Measurements from ENCODE around the gene NKX2-4.

NKX2-4 gene

DNA sequence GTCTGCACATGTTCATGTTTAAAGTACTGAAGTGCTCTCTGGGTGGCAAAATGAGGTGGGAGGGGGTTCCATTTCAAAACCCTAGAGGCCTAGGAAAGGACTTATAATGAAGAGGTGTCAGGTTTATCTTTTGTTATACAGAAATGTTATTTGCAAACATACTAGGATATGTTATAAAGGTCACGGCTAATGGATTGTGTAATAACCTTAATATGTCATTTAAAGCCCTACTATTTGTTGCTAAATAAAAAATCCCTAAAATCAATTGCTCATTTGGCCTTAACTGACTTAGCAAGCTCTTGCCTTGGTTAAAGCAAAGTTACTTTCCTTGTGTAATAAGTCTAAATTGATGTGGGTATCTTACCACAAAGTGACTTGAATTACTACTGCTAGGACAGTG lies 8.8 kb downstream of the NKX2-4 start:
- Histone ChIP-seq H4K20me1 (ENCODE audit: insufficient read depth, low read length) (no peaks in the 10 kb centered on the region), H3K4me2 (ENCODE audit: low read length) (no peak overlapping the region), H3K9me3 (ENCODE audit: low read length) (no peaks in the 10 kb centered on the region), H3K27me3 (ENCODE audit: insufficient read depth, low read length) (no peaks in the 10 kb centered on the region), H3K27ac (ENCODE audit: low read depth, low read length, poor library complexity, severe bottlenecking) (no peak overlapping the region), H3F3A (ENCODE audit: insufficient read depth, low read length) (no peaks in the 10 kb centered on the region), H3K4me3 (ENCODE audit: low read depth, low read length, poor library complexity, severe bottlenecking) (no peak overlapping the region), H3K36me3 (ENCODE audit: insufficient read depth, low read length) (peaks cover 43% of the 10 kb centered on the region), H3K9ac (ENCODE audit: low read length) (no peak overlapping the region), H3K9me2 (ENCODE audit: low read depth, low read length) (no peaks in the 10 kb centered on the region), H3K79me2 (ENCODE audit: insufficient read depth, low read length) (no peaks in the 10 kb centered on the region), H2AFZ (ENCODE audit: low read length) (no peak overlapping the region), H3K4me1 (ENCODE audit: insufficient read depth, low read length, severe bottlenecking) (no peaks in the 10 kb centered on the region)
- TF ChIP-seq CTCF (IDR thresholded peaks at IDR 0.05; ENCODE audit: low read length) (no peak), EZH2 (IDR thresholded peaks at IDR 0.05; ENCODE audit: borderline replicate concordance, low read length) (no peak)

DNA sequence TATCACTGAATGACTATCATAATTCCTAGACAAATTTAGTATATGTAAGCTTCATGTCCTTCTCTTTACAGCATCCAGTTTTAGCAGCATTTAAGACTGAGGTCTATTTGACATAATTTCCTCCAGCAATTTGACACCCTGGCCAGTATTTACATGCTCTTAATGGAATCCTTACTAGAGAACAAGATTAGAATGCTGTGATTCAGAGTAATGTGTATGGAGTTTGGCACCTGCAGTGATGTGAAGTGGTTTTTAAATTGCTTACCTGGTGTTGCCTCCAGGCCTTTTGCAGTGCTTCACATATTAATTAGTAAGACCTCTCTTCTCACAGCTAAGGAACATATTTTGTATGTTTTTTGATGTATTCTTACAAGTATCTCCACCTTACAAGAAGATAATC lies 9.8 kb downstream of the NKX2-4 start:
- H3K4me2 ChIP-seq (ENCODE audit: low read length) = no peak overlapping the region
- no peaks in the 10 kb centered on the region for H4K20me1 ChIP-seq (ENCODE audit: insufficient read depth, low read length)
- no peaks in the 10 kb centered on the region for H3K9me3 ChIP-seq (ENCODE audit: low read length)
- no peak overlapping the region for H2AFZ ChIP-seq (ENCODE audit: low read length)
- no peaks in the 10 kb centered on the region for H3K4me1 ChIP-seq (ENCODE audit: insufficient read depth, low read length, severe bottlenecking)
- TF ChIP-seq CTCF (IDR thresholded peaks at IDR 0.05; ENCODE audit: low read length) = no peak
- no peak for TF ChIP-seq EZH2 (IDR thresholded peaks at IDR 0.05; ENCODE audit: borderline replicate concordance, low read length)
- no peaks in the 10 kb centered on the region for H3F3A ChIP-seq (ENCODE audit: insufficient read depth, low read length)
- no peak overlapping the region for H3K9ac ChIP-seq (ENCODE audit: low read length)
- no peak overlapping the region for H3K27ac ChIP-seq (ENCODE audit: low read depth, low read length, poor library complexity, severe bottlenecking)
- H3K36me3 ChIP-seq (ENCODE audit: insufficient read depth, low read length) = peaks cover 53% of the 10 kb centered on the region
- H3K4me3 ChIP-seq (ENCODE audit: low read depth, low read length, poor library complexity, severe bottlenecking) = no peak overlapping the region
- no peaks in the 10 kb centered on the region for H3K79me2 ChIP-seq (ENCODE audit: insufficient read depth, low read length)
- H3K27me3 ChIP-seq (ENCODE audit: insufficient read depth, low read length) = no peaks in the 10 kb centered on the region
- no peaks in the 10 kb centered on the region for H3K9me2 ChIP-seq (ENCODE audit: low read depth, low read length)

DNA sequence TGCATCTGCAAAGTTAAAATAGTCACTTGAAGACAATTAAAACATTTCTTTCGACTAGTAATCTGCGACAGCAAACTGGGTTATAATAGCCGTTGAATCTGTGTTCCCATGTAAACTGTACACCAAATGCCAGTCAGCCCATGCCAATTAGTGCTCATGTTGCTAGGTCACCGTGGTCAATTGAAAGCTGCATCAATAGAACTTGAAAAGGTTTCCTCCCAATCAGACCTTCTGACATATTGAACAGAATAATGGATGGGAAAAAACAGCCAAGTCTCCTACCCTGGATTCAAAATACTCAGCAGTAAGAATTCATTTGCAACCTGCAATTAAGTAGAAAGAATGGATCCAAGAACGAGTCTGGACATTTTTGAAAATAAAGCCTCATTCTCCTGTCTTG lies 11.2 kb downstream of the NKX2-4 start:
- H3K4me2 ChIP-seq (ENCODE audit: low read length) = no peak overlapping the region

More for the DNA sequence above, 11.2 kb downstream of the NKX2-4 start:
- Histone ChIP-seq H3K79me2 (ENCODE audit: insufficient read depth, low read length) (no peaks in the 10 kb centered on the region), H3K27ac (ENCODE audit: low read depth, low read length, poor library complexity, severe bottlenecking) (no peak overlapping the region), H3K4me3 (ENCODE audit: low read depth, low read length, poor library complexity, severe bottlenecking) (no peak overlapping the region), H3F3A (ENCODE audit: insufficient read depth, low read length) (no peaks in the 10 kb centered on the region), H3K4me1 (ENCODE audit: insufficient read depth, low read length, severe bottlenecking) (no peaks in the 10 kb centered on the region), H3K27me3 (ENCODE audit: insufficient read depth, low read length) (no peaks in the 10 kb centered on the region), H3K9ac (ENCODE audit: low read length) (no peak overlapping the region), H4K20me1 (ENCODE audit: insufficient read depth, low read length) (no peaks in the 10 kb centered on the region), H3K9me2 (ENCODE audit: low read depth, low read length) (no peaks in the 10 kb centered on the region), H3K9me3 (ENCODE audit: low read length) (no peaks in the 10 kb centered on the region), H2AFZ (ENCODE audit: low read length) (no peak overlapping the region), H3K36me3 (ENCODE audit: insufficient read depth, low read length) (peaks cover 63% of the 10 kb centered on the region)
- TF ChIP-seq CTCF (IDR thresholded peaks at IDR 0.05; ENCODE audit: low read length) = no peak
- no peak for TF ChIP-seq EZH2 (IDR thresholded peaks at IDR 0.05; ENCODE audit: borderline replicate concordance, low read length)
